Endothelial cell of umbilical vein (primary cell): ENCODE results near the gene LDHB. TPM values are rescaled to one million over a fixed set of nuclear protein-coding genes. Genes with fewer than 3 reads are reported as not detected.

ENCODE experiments used
- BruUV-seq: library from RNA; stranded (reverse); fragments of 400-500 nt; replicated peaks from 2 replicates; lab custom pipeline; 2021; lab: Mats Ljungman, UMichigan
- CTCF ChIA-PET: fragments of 300-600, 350-600 bp; sonication (Branson Sonifier 250); formaldehyde crosslinking; loops from one replicate; lab custom pipeline; 2021; ENCODE audit warnings: antibody characterized with exemption, inconsistent platforms; lab: Charles Lee
- POLR2A ChIA-PET: fragments of 300-600, 350-600 bp; sonication (Branson Sonifier 250); formaldehyde crosslinking; loops from one replicate; lab custom pipeline; 2021; ENCODE audit warnings: antibody characterized with exemption, inconsistent platforms; lab: Charles Lee
- DNase-seq: peaks from one replicate; pipeline ENCODE4 v3.0.0-alpha.2; 2011; ENCODE audit warnings: low read depth, low spot score
- FAIRE-seq: peaks from 2 replicates; lab custom pipeline; 2011; peaks lifted over from hg19 to GRCh38; lab: Jason Lieb, UNC
- H2AFZ ChIP-seq: 2 replicates; pipeline ENCODE4 v1.6.0; 2012; ENCODE audit warnings: low read depth, low read length, control low read depth, inconsistent platforms
- H3K27ac ChIP-seq: 2 replicates; pipeline ENCODE4 v1.5.1; 2011; ENCODE audit warnings: low read depth, mild to moderate bottlenecking, control low read depth, low read length, moderate library complexity; ENCODE audit not compliant: insufficient read depth
- H3K27me3 ChIP-seq, 2 experiments: 2 replicates each; pipeline versions ENCODE4 v1.6.0 to v1.6.1; 2011; ENCODE audit warnings: low read length in 2 of 2, mixed read lengths in 1 of 2; ENCODE audit not compliant: control insufficient read depth in 2 of 2, insufficient read depth in 2 of 2
- H3K36me3 ChIP-seq, 2 experiments: 2 replicates in 1 of 2; 3 replicates in 1 of 2; pipeline ENCODE4 v1.5.1; 2011; ENCODE audit warnings: low read length in 2 of 2, mild to moderate bottlenecking in 1 of 2, moderate library complexity in 1 of 2; ENCODE audit not compliant: control insufficient read depth in 2 of 2, insufficient read depth in 2 of 2; ENCODE audit errors: extremely low read depth in 1 of 2
- H3K4me1 ChIP-seq: 3 replicates; pipeline ENCODE4 v1.5.1; 2011; ENCODE audit warnings: mild to moderate bottlenecking, low read length; ENCODE audit not compliant: control insufficient read depth, insufficient read depth; ENCODE audit errors: extremely low read depth
- H3K4me2 ChIP-seq: 2 replicates; pipeline ENCODE4 v1.6.1; 2011; ENCODE audit warnings: low read length, control low read depth, mixed read lengths; ENCODE audit not compliant: insufficient read depth
- H3K4me3 ChIP-seq, 3 experiments: fragments of 200-600 bp in 1 of 3; sonication (generic), shearing (Covaris generic) in 1 of 3; replicated peaks in 1 of 3; 2 replicates each; pipeline ENCODE4 v1.5.1; 2011 to 2016; ENCODE audit warnings: control low read depth in 3 of 3, low read length in 3 of 3, mild to moderate bottlenecking in 2 of 3, inconsistent platforms in 1 of 3, low read depth in 1 of 3, moderate library complexity in 1 of 3; ENCODE audit not compliant: insufficient read depth in 1 of 3
- H3K79me2 ChIP-seq: 2 replicates; pipeline ENCODE4 v1.6.0; 2012; ENCODE audit warnings: low read length, inconsistent platforms; ENCODE audit not compliant: control insufficient read depth, insufficient read depth
- H3K9ac ChIP-seq: replicated peaks from 2 replicates; pipeline ENCODE3; 2011; ENCODE audit warnings: low read length, control low read depth; ENCODE audit not compliant: insufficient read depth; ENCODE audit errors: extremely low read depth
- H3K9me1 ChIP-seq: replicated peaks from 3 replicates; pipeline ENCODE4 v1.6.0; 2011; ENCODE audit warnings: mild to moderate bottlenecking, low read length; ENCODE audit not compliant: control insufficient read depth, insufficient read depth; ENCODE audit errors: extremely low read depth
- H3K9me3 ChIP-seq: replicated peaks from 2 replicates; pipeline ENCODE4 v1.5.1; 2012; ENCODE audit warnings: low read length, inconsistent platforms; ENCODE audit not compliant: control insufficient read depth, insufficient read depth
- H4K20me1 ChIP-seq: replicated peaks from 2 replicates; pipeline ENCODE3; 2011; ENCODE audit warnings: mild to moderate bottlenecking, low read length; ENCODE audit not compliant: control insufficient read depth, insufficient read depth; ENCODE audit errors: extremely low read depth
- EZH2 ChIP-seq: IDR thresholded peaks from 2 replicates; pipeline ENCODE4 v1.6.1; 2012; ENCODE audit warnings: borderline replicate concordance, low read depth, mild to moderate bottlenecking, moderate library complexity, low read length, inconsistent platforms; ENCODE audit not compliant: severe bottlenecking
- FOS ChIP-seq: IDR thresholded peaks from 2 replicates; pipeline ENCODE4 v1.6.1; 2011; ENCODE audit warnings: mild to moderate bottlenecking, low read length, moderate library complexity, borderline replicate concordance; ENCODE audit not compliant: insufficient read depth
- GATA2 ChIP-seq: IDR thresholded peaks from 2 replicates; pipeline ENCODE4 v1.7.0; 2011; ENCODE audit warnings: low read depth, mild to moderate bottlenecking, moderate library complexity, mixed read lengths, low read length; ENCODE audit not compliant: insufficient read length, insufficient read depth
- JUN ChIP-seq: IDR thresholded peaks from 2 replicates; pipeline ENCODE4 v1.6.1; 2011; ENCODE audit warnings: borderline replicate concordance, low read depth; ENCODE audit not compliant: insufficient read length, insufficient read depth
- MYC ChIP-seq: IDR thresholded peaks from one replicate; pipeline ENCODE4 v1.6.1; 2011; ENCODE audit warnings: mild to moderate bottlenecking, low read depth, low read length
- POLR2A ChIP-seq: IDR thresholded peaks from 2 replicates; pipeline ENCODE4 v1.6.1; 2012; ENCODE audit warnings: low read depth, mild to moderate bottlenecking, control low read depth, low read length
- POLR2AphosphoS5 ChIP-seq: IDR thresholded peaks from 2 replicates; pipeline ENCODE4 v1.6.1; 2012; ENCODE audit warnings: low read depth, mild to moderate bottlenecking, control low read depth, low read length, moderate library complexity; ENCODE audit not compliant: insufficient read depth
- dilution Hi-C: fragments of 300-500 bp; cut with MboI; formaldehyde crosslinking; loops from one replicate; pipeline ENCODE4 v1.15.0; 2019; ENCODE audit warnings: low sequenced_read_pairs; ENCODE audit not compliant: extremely low pct_ligation_motif_present
- intact Hi-C: fragments of 100-400 bp; cut with micrococcal nuclease; formaldehyde crosslinking; loops from one replicate; pipeline ENCODE4 v1.10.0; 2022
- polyA plus RNA-seq, 4 experiments: library from polyadenylated mRNA; depleted of rRNA in 3 of 4; stranded (reverse) in 3 of 4; unstranded in 1 of 4; fragments of >200 nt; gene quantifications; 2 replicates each; pipeline versions ENCODE4 v1.2.1 to v1.2.3, GENCODE V29; 2011 to 2012; ENCODE audit warnings: missing spikeins in 1 of 4
- total RNA-seq: library from RNA; stranded (reverse); gene quantifications from 2 replicates; pipeline ENCODE4 v1.2.3, GENCODE V29; 2021
- TF ChIP-seq, protein P1 (sequence below), 2 donors: IDR thresholded peaks; 1 replicate in 1 of 2; 2 replicates in 1 of 2; pipeline ENCODE4 v1.5.1; 2011; ENCODE audit warnings: low read length in 2 of 2, mild to moderate bottlenecking in 2 of 2, moderate library complexity in 2 of 2, control low read depth in 1 of 2, inconsistent platforms in 1 of 2, low read depth in 1 of 2; ENCODE audit not compliant: insufficient read depth in 1 of 2; ENCODE audit errors: extremely low read depth in 1 of 2
- TF ChIP-seq, protein P2 (sequence below): IDR thresholded peaks from 2 replicates; pipeline ENCODE4 v1.6.1; 2011; ENCODE audit not compliant: insufficient read depth, insufficient read length

The LDHB gene
- total and polyA plus RNA-seq, 2 donors (not counting 3 experiments of a cell fraction or from before 2014, with no cell fraction given): 437 to 670 TPM

DNA sequence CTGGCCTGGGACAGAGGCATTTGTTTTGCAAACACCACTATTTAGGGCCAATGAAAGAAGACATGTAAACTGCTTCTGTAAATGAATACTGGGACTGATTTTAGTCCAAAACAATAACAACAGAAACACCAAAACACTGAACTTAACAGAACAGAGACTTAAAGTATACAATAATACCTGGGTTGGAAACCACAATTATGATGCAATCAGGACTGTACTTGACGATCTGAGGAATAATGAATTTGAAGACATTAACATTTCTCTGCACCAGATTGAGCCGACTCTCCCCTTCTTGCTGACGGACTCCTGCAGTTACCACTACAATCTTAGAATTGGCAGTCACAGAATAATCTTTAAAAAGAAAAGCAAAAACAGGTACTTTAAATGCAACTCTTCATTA is 13.9 kb downstream of the LDHB start:
- Histone ChIP-seq H3K27me3 (no peaks in the 10 kb centered on the region), H3K4me1 (peaks cover 2% of the 10 kb centered on the region), H3K4me3 (no peak overlapping the region), H3K36me3 (peaks cover 18 to 47% of the 10 kb centered on the region in 2 experiments), H3K9me3 (no peaks in the 10 kb centered on the region), H3K79me2 (peaks cover 36% of the 10 kb centered on the region), H3K9me1 (no peaks in the 10 kb centered on the region), H3K27ac (no peak overlapping the region), H2AFZ (no peak overlapping the region), H3K9ac (no peak overlapping the region), H4K20me1 (no peaks in the 10 kb centered on the region), H3K4me2 (no peak overlapping the region)
- CTCF ChIA-PET: no interaction called here
- DNase-seq (no peak), FAIRE-seq (no peak)
- dilution Hi-C loops (no loop called here), intact Hi-C loops (no loop called here)
- BruUV-seq: no TSS peak
- POLR2A ChIA-PET: no interaction called here
- no peak for TF ChIP-seq GATA2
- TF ChIP-seq EZH2: no peak
- no peak for TF ChIP-seq POLR2AphosphoS5
- TF ChIP-seq JUN: no peak
- TF ChIP-seq FOS: no peak
- TF ChIP-seq, protein P1, sequence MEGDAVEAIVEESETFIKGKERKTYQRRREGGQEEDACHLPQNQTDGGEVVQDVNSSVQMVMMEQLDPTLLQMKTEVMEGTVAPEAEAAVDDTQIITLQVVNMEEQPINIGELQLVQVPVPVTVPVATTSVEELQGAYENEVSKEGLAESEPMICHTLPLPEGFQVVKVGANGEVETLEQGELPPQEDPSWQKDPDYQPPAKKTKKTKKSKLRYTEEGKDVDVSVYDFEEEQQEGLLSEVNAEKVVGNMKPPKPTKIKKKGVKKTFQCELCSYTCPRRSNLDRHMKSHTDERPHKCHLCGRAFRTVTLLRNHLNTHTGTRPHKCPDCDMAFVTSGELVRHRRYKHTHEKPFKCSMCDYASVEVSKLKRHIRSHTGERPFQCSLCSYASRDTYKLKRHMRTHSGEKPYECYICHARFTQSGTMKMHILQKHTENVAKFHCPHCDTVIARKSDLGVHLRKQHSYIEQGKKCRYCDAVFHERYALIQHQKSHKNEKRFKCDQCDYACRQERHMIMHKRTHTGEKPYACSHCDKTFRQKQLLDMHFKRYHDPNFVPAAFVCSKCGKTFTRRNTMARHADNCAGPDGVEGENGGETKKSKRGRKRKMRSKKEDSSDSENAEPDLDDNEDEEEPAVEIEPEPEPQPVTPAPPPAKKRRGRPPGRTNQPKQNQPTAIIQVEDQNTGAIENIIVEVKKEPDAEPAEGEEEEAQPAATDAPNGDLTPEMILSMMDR (IDR thresholded peaks at IDR 0.05; ENCODE audit: extremely low read depth in 1 of 2, insufficient read depth in 1 of 2, low read depth in 1 of 2, low read length in 2 of 2): no peak
- no peak for TF ChIP-seq POLR2A
- TF ChIP-seq, protein P2, sequence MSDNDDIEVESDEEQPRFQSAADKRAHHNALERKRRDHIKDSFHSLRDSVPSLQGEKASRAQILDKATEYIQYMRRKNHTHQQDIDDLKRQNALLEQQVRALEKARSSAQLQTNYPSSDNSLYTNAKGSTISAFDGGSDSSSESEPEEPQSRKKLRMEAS: no peak
- no peak for TF ChIP-seq MYC
